A172 (cell line): Measurements from ENCODE around the gene ST8SIA5. TPM values are rescaled to one million over a fixed set of nuclear protein-coding genes. Genes with fewer than 3 reads are reported as not detected.

Experiments
- DNase-seq: peaks from one replicate; pipeline ENCODE4 v3.0.0-alpha.2; 2015; ENCODE audit warnings: low spot score
- total RNA-seq: library from RNA; depleted of rRNA; stranded (reverse); fragments of >200 nt; shearing (Covaris generic); gene quantifications from 2 replicates; pipeline ENCODE4 v1.2.3, GENCODE V29; 2014; rRNA removed

ST8SIA5 gene
- total RNA-seq, 1 experiment from 2014 or later = not detected

- no peak for DNase-seq
Observed at GRCh38 chr18:46629361-46629760, 127.5 kb downstream of the ST8SIA5 start.

DNA sequence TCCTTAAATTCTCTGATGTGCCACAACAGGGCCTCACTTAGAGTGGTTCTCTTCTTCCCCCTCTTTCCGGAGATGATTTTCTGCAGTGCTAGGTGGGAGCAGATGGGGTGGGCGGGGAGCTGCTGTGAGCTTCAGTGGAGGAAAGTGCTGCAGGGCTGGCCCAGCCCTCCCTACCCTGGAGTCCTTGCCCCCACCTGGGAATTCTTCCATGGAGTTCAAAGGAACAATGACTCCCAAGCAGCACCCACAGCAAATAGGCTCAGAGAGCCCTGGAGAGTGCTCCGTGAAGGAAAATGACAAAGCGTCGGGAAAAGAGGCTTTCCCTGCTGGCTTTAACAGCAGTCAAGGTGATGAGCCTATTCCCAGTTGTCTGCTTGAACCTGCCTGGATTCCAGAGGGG is 128.6 kb downstream of the ST8SIA5 start:
- no peak for DNase-seq

DNA sequence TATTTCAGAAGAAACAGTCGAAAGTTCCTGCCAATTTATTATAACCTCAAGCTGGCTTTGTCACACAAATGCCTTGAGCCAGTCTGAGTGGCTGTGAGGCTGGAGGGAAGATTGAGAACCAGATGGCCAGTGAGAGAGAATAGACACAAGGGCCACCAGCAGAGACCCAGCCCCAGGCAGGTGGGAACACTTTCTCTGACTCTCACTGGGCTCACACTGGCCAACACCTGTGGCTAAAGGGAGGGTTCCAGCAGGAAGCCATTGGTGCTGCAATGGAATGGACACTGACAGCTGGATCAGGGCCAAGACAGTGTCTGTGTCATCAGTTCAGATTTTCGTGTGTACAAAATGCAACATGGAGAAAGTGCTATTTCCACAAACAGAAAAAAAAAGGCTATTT is 129.7 kb downstream of the ST8SIA5 start:
- DNase-seq = no peak

DNA sequence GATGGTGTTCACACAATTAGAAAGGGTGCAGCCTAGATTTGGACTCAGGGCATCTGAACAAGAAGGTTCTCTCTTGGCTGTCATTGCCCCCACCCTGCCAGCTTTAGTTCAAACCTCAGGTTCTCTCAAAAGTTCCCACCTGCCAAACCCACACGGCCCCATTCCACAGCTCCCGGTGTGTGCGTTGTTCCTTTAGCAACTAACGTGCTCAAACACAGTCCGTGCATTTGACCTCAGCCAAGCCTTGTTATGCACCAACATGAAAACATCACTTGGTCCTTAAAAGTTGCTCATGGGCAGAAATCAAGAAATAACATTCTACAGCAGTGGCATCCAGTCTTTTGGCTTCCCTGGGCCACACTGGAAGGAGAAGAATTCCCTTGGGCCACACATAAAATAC is 131.8 kb downstream of the ST8SIA5 start:
- DNase-seq = no peak

DNA sequence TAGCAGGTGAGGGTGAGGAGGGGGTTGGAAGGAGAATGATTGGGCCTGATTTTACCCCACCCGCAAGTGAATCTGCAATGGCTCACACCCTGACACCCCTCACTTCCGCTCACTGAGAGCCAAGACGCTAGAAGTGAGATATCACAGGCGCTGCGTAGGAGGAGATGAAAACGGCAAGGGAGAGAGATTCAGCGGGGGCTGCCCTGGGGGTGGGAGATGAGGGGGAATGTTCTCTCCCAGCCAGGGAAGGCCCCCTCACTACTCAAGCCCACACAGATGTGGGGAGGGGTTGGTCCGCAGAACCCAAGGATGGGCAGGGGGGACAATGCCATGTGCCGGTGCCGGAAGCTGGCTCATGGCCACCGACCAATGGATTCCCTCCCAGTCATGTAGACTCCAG is 132.7 kb downstream of the ST8SIA5 start:
- DNase-seq = no peak

DNA sequence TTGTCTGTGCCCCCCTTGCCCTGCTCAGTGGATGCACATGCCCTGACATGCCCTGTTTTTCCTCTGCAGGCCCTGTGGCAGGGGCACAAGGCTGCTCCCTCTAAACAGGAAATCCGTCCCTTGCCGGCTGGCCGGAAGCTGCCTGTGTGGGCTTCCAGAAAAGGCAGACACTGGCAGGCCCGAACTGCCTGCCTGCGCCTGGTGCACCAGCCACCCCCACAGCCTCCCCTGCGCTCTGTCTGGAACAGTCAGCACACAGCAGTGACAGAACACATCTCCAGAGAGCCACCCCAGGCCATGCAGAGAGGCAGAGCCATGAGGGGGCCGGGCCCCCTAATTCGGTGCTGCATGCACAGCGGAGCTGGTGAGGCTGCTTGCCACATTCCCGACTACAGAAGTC is 133.3 kb downstream of the ST8SIA5 start:
- DNase-seq = no peak

GRCh38 chr18:46622999-46623398 is 133.9 kb downstream of the ST8SIA5 start:
- no peak for DNase-seq

GRCh38 chr18:46622451-46622850 is 134.4 kb downstream of the ST8SIA5 start:
- no peak for DNase-seq

DNA sequence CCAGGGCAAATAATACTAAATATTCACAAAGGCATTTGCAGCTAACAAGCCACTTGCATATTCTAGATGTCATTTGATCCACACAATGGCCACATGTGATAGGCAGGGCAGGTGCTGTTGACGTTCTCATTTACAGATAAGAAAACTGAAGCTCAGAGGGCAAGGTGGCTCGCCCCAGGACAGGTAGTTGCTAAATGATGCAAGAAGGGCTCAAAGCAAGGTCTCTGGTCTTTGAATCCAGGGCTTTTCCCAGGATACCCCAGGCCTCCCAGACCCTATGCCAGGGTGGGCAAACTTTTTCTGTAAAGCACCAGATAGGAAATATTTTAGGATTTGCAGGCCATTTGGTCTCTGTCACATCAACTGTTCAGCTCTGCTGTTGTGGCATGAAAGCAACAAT is 135.0 kb downstream of the ST8SIA5 start:
- no peak for DNase-seq

DNA sequence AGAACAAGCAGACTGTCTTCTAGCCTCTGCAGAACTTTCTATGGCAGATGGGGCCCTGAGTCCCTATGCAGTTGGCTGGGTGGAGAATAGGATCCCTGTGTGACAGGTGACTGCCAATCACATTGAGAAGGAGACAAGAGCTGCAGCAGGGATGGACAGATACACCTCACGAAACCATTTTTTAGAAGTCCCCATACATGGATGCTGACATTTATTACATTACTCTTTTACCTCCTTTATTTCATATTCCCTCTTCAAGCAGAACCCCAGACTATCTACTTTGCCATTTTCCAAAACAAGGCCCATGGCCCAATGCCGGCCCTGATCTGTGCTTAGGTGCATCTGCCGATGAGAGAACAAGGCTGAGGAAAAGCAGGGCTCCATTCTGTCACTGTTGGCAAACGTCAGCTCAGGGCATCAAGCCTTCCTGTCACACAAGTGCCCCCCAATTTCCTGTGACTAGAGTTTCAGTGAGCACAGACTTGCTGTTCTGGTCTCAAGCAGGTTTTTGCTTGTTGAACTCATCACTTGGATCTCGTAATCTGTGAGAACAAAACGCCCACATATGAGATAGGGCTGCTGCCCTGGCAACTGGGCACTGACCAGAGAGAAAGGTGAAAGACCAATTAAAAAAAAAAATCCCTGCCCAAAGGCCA is 135.6 kb downstream of the ST8SIA5 start:
- DNase-seq = no peak

DNA sequence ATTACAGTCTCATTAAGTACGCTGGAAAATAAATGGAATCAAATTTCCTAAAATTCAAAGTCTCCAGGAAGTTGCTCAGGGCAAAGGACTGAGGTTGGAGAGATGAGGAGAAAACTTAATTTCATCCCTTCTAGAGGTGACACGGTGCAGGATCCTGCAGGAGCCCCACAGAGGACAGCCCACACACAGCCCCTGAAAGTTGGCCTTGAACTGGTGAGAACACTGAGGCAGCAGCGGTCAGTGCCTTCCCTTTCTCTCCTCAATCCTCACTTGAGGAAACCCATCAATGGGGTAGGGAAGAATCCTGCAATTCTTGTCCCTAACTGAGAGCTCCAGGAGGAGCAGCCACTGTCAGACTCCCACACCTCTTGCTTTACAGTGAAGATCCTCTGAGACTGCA is 137.3 kb downstream of the ST8SIA5 start:
- DNase-seq = no peak

Other genes with a start within 250 kb of the ST8SIA5 start
- not detected in 2 replicates for gene LOXHD1, start 99.8 kb downstream of the ST8SIA5 start, total RNA-seq
- 17.5 and 18.8 TPM in 2 replicates for gene PIAS2, start 160.5 kb upstream of the ST8SIA5 start, total RNA-seq
- 3.7 and 5.1 TPM in 2 replicates for gene KATNAL2, start 160.5 kb upstream of the ST8SIA5 start, total RNA-seq